Measurements from ENCODE around the gene TBCD. TPM values are rescaled to one million over a fixed set of nuclear protein-coding genes. Genes with fewer than 3 reads are reported as not detected.
"Not testable (repeated sequence)": the region's sequence is repeated elsewhere in the genome, so short reads cannot be mapped to it uniquely, and the experiment has no call there.

Gene TBCD
- total RNA-seq, 1 donor from 2014 or later: 44.5 TPM

- DNase-seq: no peak
These were observed 188.6 kb downstream of the TBCD start for GRCh38 chr17:82940226-82941020.

- no peak for DNase-seq
These were observed 189.4 kb downstream of the TBCD start for GRCh38 chr17:82941021-82942001.

GRCh38 chr17:82942166-82943130 lies 190.6 kb downstream of the TBCD start:
- DNase-seq: no peak

- DNase-seq: no peak
These were observed 191.5 kb downstream of the TBCD start for GRCh38 chr17:82943339-82943738.

GRCh38 chr17:82943751-82944150 lies 191.9 kb downstream of the TBCD start:
- DNase-seq: no peak

GRCh38 chr17:82944990-82945389 lies 193.1 kb downstream of the TBCD start:
- no peak for DNase-seq

GRCh38 chr17:82946081-82946480 lies 194.2 kb downstream of the TBCD start:
- DNase-seq: no peak

- DNase-seq: no peak
These were observed 195.5 kb downstream of the TBCD start for GRCh38 chr17:82947051-82947991.

GRCh38 chr17:82948081-82948511 lies 196.2 kb downstream of the TBCD start:
- DNase-seq: no peak

- DNase-seq: no peak
These were observed 197.1 kb downstream of the TBCD start for GRCh38 chr17:82948957-82949356.

- DNase-seq: no peak
These were observed 197.5 kb downstream of the TBCD start for GRCh38 chr17:82949361-82949760.

- no peak for DNase-seq
These were observed 198.1 kb downstream of the TBCD start for GRCh38 chr17:82949984-82950383.

GRCh38 chr17:82950525-82951102 lies 198.7 kb downstream of the TBCD start:
- no peak for DNase-seq

- no peak for DNase-seq
These were observed 200.2 kb downstream of the TBCD start for GRCh38 chr17:82952019-82952418.

- not testable (repeated sequence) for DNase-seq
These were observed 203.2 kb downstream of the TBCD start for GRCh38 chr17:82955106-82955505.

- not testable (repeated sequence) for DNase-seq
These were observed 203.8 kb downstream of the TBCD start for GRCh38 chr17:82955627-82956026.

- no peak for DNase-seq
These were observed 204.4 kb downstream of the TBCD start for GRCh38 chr17:82956146-82956725.

GRCh38 chr17:82956726-82957468 lies 205.0 kb downstream of the TBCD start:
- DNase-seq: no peak

- no peak for DNase-seq
These were observed 205.6 kb downstream of the TBCD start for GRCh38 chr17:82957469-82957795.
